ENCODE measurements around the gene TRIM42. TPM values are rescaled to one million over a fixed set of nuclear protein-coding genes. Genes with fewer than 3 reads are reported as not detected.
A peak's percentile ranks its signal among the peaks of the same experiment; 100 is the strongest.

TRIM42 gene
- total RNA-seq, 3 donors from 2014 or later, result not detected

- no peaks in the 10 kb centered on the region for H3K4me1 ChIP-seq
- H3K27ac ChIP-seq, result no peak overlapping the region
- no peak for TF ChIP-seq CTCF (IDR thresholded peaks at IDR 0.05)
- TF ChIP-seq POLR2A (IDR thresholded peaks at IDR 0.05), result no peak
- no peak for TF ChIP-seq POLR2AphosphoS5 (IDR thresholded peaks at IDR 0.05)
- H3K36me3 ChIP-seq, result no peaks in the 10 kb centered on the region
- no peaks in the 10 kb centered on the region for H3K27me3 ChIP-seq
- no peaks in the 10 kb centered on the region for H3K9me3 ChIP-seq
- intact Hi-C loops (cut with DNase I; ENCODE audit: low total_unique reads), result no loop called here
- H3K4me3 ChIP-seq, result no peak overlapping the region
- no peak for DNase-seq (ENCODE audit: low spot score in 2 of 2)
Measured at GRCh38 chr3:140702281-140702680, 24.4 kb downstream of the TRIM42 start.

- TF ChIP-seq CTCF (IDR thresholded peaks at IDR 0.05) (no peak), POLR2AphosphoS5 (IDR thresholded peaks at IDR 0.05) (no peak), POLR2A (IDR thresholded peaks at IDR 0.05) (no peak)
- Histone ChIP-seq H3K4me1 (no peaks in the 10 kb centered on the region), H3K36me3 (no peaks in the 10 kb centered on the region), H3K9me3 (no peaks in the 10 kb centered on the region), H3K27me3 (no peaks in the 10 kb centered on the region), H3K4me3 (no peak overlapping the region), H3K27ac (peak overlapping the region in 1 of 2 donors; percentile 12)
- intact Hi-C loops (cut with DNase I; ENCODE audit: low total_unique reads), result no loop called here
- DNase-seq (ENCODE audit: low spot score in 2 of 2), result no peak
Measured at GRCh38 chr3:140703496-140703895, 25.6 kb downstream of the TRIM42 start.

GRCh38 chr3:140704733-140705132, 26.9 kb downstream of the TRIM42 start:
- TF ChIP-seq POLR2AphosphoS5 (IDR thresholded peaks at IDR 0.05), result no peak
- TF ChIP-seq POLR2A (IDR thresholded peaks at IDR 0.05), result no peak
- no peak for TF ChIP-seq CTCF (IDR thresholded peaks at IDR 0.05)
- Histone ChIP-seq H3K27me3 (no peaks in the 10 kb centered on the region), H3K4me1 (no peaks in the 10 kb centered on the region), H3K27ac (no peak overlapping the region), H3K36me3 (no peaks in the 10 kb centered on the region), H3K4me3 (no peak overlapping the region), H3K9me3 (no peaks in the 10 kb centered on the region)
- intact Hi-C loops (cut with DNase I; ENCODE audit: low total_unique reads), result no loop called here
- DNase-seq (ENCODE audit: low spot score in 2 of 2), result no peak

- H3K27ac ChIP-seq, result peak overlapping the region in 1 of 2 donors; percentile 40
- no peaks in the 10 kb centered on the region for H3K4me1 ChIP-seq
- intact Hi-C loops (cut with DNase I; ENCODE audit: low total_unique reads), result no loop called here
- H3K4me3 ChIP-seq, result no peak overlapping the region
- H3K9me3 ChIP-seq, result no peaks in the 10 kb centered on the region
- no peaks in the 10 kb centered on the region for H3K27me3 ChIP-seq
- no peak for TF ChIP-seq CTCF (IDR thresholded peaks at IDR 0.05)
- TF ChIP-seq POLR2AphosphoS5 (IDR thresholded peaks at IDR 0.05), result no peak
- no peak for TF ChIP-seq POLR2A (IDR thresholded peaks at IDR 0.05)
- no peak for DNase-seq (ENCODE audit: low spot score in 2 of 2)
- H3K36me3 ChIP-seq, result no peaks in the 10 kb centered on the region
Measured at GRCh38 chr3:140705954-140706353, 28.1 kb downstream of the TRIM42 start.

DNA sequence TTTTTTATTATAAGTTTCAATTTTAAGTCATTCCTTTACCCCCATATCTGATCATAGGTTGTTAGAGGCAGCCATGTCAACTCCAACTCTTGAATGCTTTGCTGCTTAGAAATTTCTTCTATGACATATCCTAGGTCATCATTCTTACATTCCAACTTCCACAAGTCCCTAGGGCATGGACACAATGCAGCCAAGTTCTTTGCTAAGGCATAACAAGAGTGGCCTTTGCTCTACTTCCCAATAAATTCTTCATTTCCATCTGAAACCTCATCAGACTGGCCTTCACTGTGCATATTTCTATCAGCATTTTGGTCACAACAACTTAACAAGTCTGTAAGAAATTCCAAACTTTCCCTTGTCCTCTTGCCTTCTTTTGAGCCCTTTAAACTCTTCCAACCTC, 28.5 kb downstream of the TRIM42 start:
- Histone ChIP-seq H3K4me3 (no peak overlapping the region), H3K27me3 (no peaks in the 10 kb centered on the region), H3K9me3 (no peaks in the 10 kb centered on the region), H3K4me1 (no peaks in the 10 kb centered on the region), H3K36me3 (no peaks in the 10 kb centered on the region), H3K27ac (peak overlapping the region in 1 of 2 donors; percentile 83)
- intact Hi-C loops (cut with DNase I; ENCODE audit: low total_unique reads), result no loop called here
- TF ChIP-seq POLR2AphosphoS5 (IDR thresholded peaks at IDR 0.05), result peak in 1 of 3 donors; percentile 28
- no peak for TF ChIP-seq CTCF (IDR thresholded peaks at IDR 0.05)
- no peak for DNase-seq (ENCODE audit: low spot score in 2 of 2)

Measured in breast epithelium (tissue), 4 donors.